ENCODE data around the gene KIF5A. TPM values are rescaled to one million over a fixed set of nuclear protein-coding genes. Genes with fewer than 3 reads are reported as not detected.

KIF5A gene
- total RNA-seq, 1 donor from 2014 or later, result 0.22 TPM

DNA sequence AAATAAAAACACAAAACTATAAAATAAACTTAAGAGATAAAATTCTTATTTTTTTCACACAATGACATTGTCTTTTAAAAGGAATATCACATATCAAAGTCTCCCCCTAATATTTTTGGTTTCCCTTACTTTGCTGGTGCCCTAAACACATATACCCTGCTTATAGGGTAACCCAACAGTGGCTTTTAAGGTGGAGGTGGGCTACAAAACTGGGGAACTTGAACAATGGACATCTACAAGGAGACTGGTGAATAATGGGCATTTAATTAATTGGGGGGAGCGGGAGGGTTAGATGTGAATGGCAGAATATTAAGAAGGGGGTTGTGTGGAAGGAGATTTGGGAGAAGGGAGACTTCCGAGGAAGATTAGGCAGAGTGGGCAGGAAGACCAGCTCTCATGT is 73.5 kb downstream of the KIF5A start:
- DNase-seq (ENCODE audit: low spot score), result peak; percentile 10
- intact Hi-C loops (cut with DNase I), result no loop called here

DNA sequence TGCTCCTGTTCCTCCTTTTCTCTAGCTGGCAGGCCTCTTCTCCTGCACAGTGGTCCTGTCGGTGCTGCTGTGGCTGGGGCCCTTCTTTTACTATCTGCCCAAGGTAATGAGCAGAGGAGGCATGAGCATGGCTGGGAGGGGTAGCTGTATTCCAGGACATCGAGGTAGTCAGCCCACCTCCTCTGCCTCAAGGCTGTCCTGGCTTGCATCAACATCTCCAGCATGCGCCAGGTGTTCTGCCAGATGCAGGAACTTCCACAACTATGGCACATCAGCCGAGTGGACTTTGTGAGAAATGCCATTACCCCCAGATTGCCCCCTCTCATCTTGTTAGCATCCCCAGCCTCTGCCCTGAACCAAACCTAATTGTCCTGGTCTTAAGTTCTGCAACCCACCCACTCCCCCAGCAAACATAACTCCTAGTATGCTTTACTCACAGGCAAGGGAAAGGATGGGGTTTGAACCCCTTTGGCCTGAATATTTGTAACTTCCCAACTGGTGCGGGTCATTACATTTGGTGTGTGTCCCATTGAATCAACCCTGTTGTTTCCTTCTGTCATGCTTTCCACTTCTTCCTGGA is 74.1 kb downstream of the KIF5A start:
- intact Hi-C loops (cut with DNase I), result no loop called here
- DNase-seq (ENCODE audit: low spot score), result peak; percentile 72

- intact Hi-C loops (cut with DNase I), result no loop called here
- DNase-seq (ENCODE audit: low spot score), result peak; percentile 46
These were observed 74.8 kb downstream of the KIF5A start for GRCh38 chr12:57624441-57625220.

- peak; percentile 38 for DNase-seq (ENCODE audit: low spot score)
- intact Hi-C loops (cut with DNase I), result no loop called here
These were observed 75.6 kb downstream of the KIF5A start for GRCh38 chr12:57625261-57626032.

DNA sequence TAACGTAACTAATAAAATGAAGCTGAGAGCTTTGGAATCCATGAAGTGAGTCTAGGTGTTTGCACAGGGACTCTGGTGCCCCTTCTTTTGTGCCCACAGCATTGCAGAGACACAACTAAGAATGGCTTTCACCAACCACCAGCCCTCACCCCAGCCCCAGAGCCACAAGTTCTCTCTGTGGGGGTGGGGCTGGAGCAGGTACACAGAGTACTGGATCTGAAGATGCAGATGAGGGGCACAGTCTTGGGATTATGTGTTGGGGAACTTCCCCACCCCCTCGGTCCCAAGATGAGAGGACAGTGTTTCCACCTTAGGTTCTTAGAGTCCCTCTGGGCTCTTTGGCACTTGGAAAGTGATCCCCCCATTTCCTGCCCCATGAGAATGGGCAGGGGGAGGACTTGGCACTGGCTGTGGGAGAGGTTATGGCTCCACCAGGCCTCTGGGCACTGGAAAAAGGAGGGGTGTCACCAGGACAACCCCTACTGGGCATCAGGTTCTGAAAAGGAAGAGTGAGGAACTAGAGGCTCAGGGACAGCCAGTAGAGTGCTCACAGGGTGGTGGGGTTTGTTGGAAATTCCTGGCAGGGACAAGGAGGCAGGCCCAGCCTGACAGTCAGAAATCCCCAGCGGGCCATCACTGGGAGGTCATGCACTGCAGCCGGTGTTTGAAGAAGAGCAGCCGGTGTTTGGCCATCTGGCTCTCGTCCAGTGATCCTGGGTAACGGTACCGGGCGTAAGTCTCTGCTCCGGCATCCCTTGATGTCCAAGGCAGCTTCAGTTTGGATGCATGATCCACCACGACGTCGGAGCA is 76.5 kb downstream of the KIF5A start:
- intact Hi-C loops (cut with DNase I), result no loop called here
- DNase-seq (ENCODE audit: low spot score), result peak; percentile 38

DNA sequence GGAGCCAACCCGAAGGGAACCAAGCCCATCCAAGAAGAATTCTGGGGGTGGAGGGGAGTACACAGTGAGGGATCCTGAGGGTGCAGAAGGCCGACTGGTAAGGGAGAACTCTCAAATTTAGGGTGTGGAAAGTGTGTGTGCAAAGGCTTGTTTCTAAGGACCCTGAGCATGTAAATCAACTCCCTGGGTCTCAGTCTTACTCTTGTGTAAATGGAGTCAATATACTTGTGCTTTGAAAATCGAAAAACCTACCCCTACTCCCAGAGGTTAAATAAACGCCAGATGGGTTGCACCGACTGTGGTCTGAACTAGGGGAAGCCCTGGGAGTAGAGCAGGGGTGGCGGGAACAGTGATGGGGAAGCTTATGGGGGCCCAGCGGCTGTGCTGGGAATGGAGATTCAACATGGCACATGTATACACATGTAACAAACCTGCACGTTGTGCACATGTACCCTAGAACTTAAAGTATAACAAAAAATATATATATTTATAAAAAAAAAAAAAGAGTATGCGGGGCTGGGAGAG is 77.1 kb downstream of the KIF5A start:
- peak; percentile 33 for DNase-seq (ENCODE audit: low spot score)
- intact Hi-C loops (cut with DNase I), result no loop called here

DNA sequence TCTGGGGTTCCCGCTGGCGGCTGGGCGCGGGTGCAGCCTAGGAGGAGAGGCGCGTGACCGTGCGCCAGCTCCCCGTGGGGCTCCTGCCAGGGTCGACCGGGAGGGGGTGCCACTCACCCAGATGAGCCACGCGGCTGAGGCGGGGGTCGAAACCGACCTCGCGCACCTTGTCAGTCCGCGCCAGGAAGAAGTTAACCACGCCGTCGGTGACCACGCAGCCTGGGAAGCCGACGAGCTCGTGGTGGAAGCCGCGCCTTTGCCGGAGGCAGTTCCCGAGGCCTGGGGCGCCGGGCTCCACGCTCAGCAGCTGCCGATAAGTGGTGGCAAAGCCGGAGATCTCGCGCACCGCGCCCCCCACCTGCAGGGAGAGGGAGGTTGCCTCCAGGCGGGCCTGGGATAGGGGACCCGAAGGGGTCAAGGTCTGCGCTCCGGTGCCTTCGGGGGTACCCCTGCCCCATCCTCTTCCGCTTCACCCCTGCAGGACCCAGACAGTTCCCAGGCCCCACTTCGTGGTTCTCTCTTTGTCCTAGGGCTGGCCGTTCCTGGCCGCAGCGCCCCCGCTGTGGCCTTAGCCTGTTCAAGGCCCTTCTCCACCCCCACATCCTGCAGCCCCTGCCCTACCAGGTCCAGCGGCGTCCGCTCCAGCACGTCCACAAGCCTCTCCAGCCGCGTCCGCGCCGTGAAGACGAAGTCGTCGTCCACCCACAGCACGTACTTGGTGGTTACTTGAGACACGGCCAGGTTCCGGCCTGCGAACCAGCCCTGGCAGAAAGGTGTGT is 77.8 kb downstream of the KIF5A start:
- intact Hi-C loops (cut with DNase I), result no loop called here
- peak; percentile 72 for DNase-seq (ENCODE audit: low spot score)

DNA sequence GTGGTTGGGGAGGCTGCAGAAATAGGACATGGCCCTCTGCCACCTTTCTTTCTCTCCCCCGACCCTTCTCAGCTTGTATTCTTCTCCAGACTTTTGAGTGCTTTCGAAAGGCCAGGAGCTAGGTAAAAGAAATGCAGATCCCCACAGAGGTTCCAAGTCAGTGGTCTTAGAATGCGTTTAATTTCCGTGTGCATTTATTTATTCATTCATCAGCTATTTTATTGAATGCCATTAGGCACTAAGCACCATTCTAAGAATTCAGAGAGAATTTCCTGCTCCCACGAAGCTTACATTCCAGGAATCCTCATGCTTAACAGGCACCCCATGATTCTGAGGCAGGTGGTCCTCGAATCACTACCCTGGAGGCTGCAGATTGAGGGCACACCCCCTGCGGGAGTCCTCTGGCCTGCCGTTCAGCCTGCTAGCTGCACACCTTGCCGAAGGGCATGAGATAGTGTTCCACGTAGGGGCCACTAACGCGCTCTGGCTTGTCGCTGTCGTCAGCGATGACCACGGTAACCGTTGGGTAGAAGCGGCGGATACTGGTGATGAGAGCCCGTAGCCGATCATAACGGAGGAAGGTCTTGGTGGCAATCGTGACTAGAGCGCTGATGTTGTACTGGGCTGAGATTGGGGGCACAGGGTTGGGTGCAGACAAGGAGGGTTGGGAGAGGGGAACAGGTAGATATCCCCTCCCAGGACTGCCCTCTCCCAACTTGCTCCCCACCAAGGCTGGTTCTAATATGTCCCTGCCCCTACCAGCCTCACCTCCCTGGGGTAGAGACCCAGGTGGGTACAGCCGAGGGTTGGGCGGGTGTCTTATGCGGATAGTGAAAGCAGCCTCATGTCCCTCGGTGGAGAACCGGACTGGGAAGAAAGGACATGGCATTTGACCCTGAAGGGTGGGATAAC is 78.7 kb downstream of the KIF5A start:
- DNase-seq (ENCODE audit: low spot score), result peak; percentile 50
- intact Hi-C loops (cut with DNase I), result no loop called here

GRCh38 chr12:57629897-57630471 is 80.1 kb downstream of the KIF5A start:
- DNase-seq (ENCODE audit: low spot score), result peak; percentile 68
- intact Hi-C loops (cut with DNase I), result no loop called here

DNA sequence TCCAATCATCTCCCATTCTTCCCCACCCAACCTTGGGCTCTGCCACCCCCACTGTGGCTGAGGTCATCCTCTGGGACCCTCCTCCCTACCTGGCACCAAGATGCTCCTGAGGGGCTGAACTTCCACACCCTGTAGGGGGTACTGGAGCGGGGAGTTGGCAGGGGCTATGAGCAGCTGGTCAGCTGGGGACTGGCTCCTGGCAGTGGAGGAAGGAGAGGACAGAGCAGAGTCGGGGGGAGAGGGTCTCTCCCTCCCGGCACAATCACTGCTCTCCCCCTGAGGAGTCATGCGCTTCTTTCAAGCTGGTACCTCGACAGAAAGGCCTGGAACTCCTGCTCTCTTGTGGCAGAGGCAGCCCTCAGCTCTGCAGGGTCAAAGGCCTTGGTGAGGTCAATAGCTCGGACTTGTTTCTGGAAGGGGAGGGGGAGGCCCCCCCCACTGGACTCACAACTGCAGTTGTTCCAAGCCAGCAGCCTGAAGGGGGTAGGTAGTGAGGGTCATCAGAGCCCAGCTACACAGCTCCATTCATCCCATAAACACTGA is 81.1 kb downstream of the KIF5A start:
- peak; percentile 49 for DNase-seq (ENCODE audit: low spot score)
- intact Hi-C loops (cut with DNase I), result no loop called here

- peak; percentile 62 for DNase-seq (ENCODE audit: low spot score)
- intact Hi-C loops (cut with DNase I), result no loop called here
These were observed 81.8 kb downstream of the KIF5A start for GRCh38 chr12:57631566-57632072.

DNA sequence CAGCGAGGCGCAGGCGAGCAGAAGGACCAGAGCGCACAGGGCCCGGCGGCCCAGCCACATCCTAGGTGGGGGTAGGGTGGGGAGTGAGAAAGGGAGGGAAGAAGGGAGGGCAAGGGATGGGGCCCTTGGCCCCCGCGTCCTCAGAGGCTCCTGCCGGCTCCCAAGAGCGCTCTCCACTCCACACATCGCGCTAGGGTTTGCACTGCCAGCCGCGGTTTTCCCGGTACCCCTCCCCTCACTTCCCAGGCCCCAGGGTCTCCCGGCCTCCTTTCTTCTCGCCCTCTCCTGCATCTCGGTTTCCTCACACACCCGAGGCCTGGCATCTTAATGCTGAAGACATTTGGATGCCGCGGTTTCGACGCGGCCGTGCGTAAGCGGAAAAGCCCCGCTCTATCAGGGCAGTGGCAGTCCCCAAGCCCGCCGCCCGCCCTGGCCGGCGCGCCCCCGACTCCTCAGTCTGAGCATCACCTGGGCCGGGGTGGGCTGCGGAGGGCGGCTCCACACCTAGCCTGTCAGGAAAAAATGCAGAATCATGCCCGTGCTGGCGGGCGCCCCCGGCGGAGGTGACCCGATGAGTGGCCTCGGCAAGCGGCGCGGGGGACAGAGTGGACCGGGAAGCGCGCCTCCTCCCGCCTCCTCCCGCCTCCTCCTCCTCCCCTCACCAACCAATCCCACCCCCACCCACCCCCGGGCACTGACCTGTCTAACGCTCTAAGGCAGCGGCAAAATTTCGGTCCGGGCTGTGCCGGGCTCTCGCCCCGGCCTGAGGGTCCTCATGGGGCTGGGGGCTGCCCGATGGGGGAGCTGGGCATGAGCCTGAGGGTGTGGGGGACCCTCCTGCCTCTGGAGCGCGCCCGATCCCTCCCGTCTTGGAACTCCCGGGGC is 82.5 kb downstream of the KIF5A start:
- intact Hi-C loops (cut with DNase I), result no loop called here
- DNase-seq (ENCODE audit: low spot score), result peak; percentile 74

DNA sequence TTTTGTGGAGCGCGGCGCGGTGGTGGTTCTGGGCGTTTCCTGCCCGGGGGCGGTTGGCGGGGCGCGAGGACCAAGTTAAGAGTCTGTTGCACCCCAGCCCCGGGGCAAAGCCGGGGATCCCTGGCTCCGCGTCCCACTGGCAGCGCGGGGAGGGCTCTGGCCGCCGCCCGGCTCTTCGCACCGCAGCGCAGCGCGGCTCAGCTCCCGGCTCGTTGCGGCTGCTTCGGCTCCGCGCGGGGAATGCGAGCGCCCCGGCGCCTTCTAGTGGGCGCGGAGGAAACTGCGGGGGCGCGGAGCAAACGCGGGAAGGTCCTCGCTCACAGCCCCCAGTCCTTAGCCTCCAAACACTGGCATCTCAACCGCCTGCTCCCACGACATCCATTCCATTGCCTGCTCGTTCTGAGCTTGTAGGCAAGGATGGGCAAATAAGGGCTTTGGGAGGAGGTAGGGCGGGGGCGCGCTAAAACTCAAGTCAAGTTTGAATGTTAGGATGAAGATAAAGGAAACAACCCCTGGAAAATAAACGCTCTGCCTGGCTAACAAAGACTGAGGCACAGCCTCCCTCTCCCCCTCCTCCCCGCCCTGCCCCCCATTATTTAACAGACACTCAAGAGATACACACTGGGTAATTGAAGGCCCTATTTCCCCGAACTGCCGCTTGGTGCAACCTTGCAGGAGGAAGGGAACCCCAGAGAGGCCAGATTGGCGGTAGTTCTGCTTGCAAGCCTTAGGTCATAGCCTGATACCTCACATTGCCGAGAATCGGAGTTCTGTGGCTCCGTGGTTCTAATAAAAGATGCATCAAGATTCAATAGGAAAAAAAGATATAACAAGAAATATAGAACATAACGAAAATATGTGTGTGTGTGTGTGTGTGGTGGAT is 83.4 kb downstream of the KIF5A start, which contains the start of gene B4GALNT1:
B4GALNT1 (minus strand) TSS at position 244 of the 883 bp plus-strand sequence. CDS start 1,069 bp downstream, outside the sequence.
- peak; percentile 85 for DNase-seq (ENCODE audit: low spot score)
- intact Hi-C loops (cut with DNase I), result no loop called here

Measured in cardiac septum (tissue), 1 donor.